AML-193 (cell line): ENCODE results near the gene CFAP20.

Experiments used
- DNase-seq, 2 experiments: peaks; one replicate each; lab custom pipeline; 2025; lab: John Stamatoyannopoulos, UW

Gene CFAP20

GRCh38 chr16:58124601-58124915 is 4.6 kb downstream of the CFAP20 start:
- no peak for DNase-seq

- peak in 1 of 2 experiments; percentile 8 for DNase-seq
These were observed 5.1 kb downstream of the CFAP20 start for GRCh38 chr16:58123896-58124600.

- no peak for DNase-seq
These were observed 8.0 kb downstream of the CFAP20 start for GRCh38 chr16:58121132-58121531.

DNA sequence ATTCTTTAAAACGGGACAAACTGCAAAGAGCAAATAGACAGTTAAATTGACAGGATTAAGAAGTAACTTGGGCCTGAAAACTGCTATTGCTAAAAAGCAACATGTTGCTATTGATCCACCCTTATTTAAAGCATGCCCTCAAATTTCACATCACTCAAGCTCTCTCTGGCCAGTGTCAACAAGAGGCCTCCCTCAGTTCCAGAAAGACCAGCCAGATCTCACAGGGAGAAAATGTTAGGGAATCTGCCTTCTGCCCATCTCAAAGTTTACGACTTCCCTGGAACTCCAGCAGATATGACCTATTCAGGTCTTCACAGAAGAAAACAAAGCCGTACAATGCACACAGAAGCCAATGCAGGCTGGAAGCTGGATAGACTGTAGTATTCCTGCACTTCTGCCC is 8.9 kb downstream of the CFAP20 start:
- no peak for DNase-seq

- DNase-seq = no peak
These were observed 9.7 kb downstream of the CFAP20 start for GRCh38 chr16:58119509-58119845.

GRCh38 chr16:58118801-58119508 is 10.2 kb downstream of the CFAP20 start:
- DNase-seq = no peak

GRCh38 chr16:58116529-58116928 is 12.7 kb downstream of the CFAP20 start:
- DNase-seq = no peak

DNA sequence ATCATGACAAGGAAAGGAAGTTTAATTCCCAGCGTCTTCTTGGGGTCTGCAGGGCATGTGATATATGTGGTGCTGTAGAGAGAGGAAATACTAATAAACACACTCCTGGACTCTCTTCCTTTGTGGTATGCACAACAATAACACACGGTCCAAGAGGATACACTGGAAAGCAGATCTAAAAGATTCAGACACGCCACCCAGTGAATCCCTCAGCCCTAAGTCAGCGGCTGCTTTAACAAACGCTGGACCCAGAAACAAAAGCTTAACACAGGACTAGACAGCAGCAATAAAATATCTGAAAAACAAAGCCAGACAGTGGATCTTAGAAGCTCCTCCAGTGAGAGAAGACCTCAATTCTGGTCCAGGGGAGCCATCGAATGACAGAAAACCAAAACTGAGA is 13.1 kb downstream of the CFAP20 start:
- no peak for DNase-seq

DNA sequence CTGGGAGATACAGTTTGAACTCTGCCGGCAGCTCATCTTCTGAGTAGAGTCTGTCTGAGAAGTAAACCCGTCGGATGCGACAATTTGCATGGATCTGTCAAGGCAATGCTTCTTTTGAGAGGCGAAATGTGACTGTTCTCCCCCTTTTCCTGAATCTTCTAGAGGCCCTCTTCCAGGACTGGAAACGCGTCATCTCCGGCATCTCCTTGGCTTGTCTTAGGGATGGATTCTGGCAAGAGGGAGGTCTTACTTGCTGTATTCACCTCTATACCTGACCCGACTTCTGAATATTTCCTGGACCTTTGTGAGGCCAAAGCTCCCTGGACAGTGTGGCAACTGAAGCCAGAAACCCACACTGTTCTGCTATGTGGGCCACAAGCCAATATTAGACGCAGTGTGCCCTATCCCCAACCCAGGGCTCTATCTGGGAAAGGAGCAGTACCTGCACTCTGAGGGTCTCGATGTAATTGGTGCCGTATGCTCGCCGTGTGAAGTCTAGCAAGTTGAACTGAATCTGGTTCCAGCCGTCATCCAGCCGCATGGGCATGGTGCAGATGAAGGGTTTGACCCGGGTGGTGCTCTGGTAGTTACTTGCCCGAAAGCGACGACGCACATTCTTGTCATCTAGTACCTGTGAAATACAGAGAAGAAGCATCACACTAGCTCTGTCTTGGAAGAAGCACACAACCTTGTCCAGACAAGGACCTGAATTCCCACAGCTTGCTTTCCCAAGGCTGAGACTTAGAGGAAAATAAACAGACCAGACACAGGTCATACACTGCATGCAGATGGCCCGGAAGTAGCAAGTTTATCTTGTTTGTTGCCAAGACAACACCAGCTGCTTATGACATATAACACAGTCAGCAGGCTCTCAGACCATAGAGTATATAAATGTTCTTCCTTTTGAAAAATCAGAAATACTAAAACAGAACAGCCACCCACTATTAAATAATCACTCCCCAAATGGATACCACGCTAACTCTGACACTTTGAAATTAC is 14.1 kb downstream of the CFAP20 start:
- no peak for DNase-seq

DNA sequence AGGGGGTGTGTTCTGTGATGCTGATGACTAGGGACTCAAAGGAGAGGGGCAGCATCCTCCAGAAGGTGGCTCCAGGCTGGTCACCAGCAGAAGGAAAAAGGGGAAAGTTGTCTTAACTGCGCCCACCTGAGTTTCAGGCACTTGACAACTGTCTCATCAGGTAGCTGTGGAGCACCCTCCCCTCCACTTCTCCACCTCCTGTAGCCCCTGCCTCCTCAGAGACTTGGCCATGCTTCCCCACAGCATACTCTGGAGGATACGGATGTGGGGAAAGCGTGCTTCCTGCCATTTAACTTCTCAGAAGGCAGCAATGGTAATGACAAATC is 17.9 kb downstream of the CFAP20 start:
- no peak for DNase-seq

DNA sequence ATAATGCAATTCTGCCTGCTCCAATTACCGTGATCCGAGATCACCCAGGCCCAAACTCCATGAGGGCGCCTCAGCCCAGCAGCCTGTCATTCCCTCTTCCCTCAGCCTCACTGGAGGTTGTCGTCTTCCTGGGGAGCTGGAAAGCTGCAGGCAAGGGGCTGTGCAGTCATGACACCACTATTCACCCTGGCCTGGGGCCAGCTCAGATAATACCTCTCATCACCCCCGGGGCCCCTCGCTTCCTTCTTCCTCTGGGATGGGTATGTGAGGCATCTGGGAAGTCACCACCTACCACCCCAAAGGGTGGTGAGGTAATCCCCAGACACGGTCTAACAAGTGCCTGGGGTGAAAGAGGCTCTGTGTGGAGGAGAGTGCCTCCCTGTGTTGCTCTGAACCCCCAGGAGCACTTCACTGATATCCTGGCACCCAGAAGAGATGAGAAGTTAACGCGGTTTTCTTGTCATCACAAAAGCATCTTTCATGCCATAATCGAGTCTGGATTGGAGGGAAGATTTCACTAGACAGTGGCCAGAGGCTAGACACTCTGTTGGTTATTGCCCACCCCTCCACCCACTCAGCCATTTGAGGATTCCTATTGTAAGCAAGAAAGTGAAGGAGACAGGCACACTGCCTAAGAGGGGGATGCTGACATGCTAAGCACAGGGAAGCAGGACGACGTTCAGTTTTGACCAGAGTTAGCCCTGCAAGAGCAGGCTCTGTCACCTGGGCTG is 18.4 kb downstream of the CFAP20 start:
- no peak for DNase-seq

- DNase-seq = no peak
These were observed 19.3 kb downstream of the CFAP20 start for GRCh38 chr16:58109881-58110280.

- DNase-seq = no peak
These were observed 19.9 kb downstream of the CFAP20 start for GRCh38 chr16:58109330-58109729.

GRCh38 chr16:58107709-58108108 is 21.5 kb downstream of the CFAP20 start:
- DNase-seq = no peak

GRCh38 chr16:58107228-58107627 is 22.0 kb downstream of the CFAP20 start:
- no peak for DNase-seq

- DNase-seq = peak in 1 of 2 experiments; percentile 16
These were observed 23.6 kb downstream of the CFAP20 start for GRCh38 chr16:58105631-58106030.

DNA sequence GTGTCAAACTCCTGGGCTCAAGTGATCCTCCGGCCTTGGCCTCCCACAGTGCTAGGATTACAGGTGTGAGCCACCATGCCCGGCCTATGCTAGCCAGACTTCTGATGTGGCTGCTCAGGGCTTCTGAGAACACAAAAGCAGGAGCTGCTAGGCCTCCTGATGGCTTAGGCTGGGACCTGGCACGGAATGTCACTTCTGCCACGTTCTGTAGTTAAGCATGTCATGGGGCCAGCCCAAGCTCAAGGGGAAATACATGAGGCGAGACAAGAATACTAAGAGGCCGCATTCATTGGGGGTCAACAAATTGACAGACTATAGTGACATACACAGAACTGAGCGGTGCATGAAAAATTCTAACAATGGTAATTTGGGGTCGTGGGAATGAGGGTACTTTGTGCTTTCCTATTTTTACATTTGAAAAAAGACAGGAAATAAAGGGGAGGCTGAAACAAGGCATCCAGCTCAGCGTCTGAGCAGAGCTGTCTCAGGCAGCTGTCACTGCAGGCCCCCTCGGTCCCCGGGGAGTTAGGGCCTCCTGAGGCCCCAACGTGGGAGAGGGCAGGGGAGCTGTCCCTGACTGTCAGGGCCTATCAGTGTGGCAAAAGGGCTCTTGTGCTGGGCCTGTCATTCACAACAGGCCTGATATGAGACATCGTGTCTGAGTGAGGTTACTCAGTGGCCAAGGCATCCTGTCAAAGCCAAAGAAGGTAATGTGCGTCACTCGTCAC is 26.4 kb downstream of the CFAP20 start:
- DNase-seq = no peak

- DNase-seq = no peak
These were observed 29.3 kb downstream of the CFAP20 start for GRCh38 chr16:58099956-58100300.

DNA sequence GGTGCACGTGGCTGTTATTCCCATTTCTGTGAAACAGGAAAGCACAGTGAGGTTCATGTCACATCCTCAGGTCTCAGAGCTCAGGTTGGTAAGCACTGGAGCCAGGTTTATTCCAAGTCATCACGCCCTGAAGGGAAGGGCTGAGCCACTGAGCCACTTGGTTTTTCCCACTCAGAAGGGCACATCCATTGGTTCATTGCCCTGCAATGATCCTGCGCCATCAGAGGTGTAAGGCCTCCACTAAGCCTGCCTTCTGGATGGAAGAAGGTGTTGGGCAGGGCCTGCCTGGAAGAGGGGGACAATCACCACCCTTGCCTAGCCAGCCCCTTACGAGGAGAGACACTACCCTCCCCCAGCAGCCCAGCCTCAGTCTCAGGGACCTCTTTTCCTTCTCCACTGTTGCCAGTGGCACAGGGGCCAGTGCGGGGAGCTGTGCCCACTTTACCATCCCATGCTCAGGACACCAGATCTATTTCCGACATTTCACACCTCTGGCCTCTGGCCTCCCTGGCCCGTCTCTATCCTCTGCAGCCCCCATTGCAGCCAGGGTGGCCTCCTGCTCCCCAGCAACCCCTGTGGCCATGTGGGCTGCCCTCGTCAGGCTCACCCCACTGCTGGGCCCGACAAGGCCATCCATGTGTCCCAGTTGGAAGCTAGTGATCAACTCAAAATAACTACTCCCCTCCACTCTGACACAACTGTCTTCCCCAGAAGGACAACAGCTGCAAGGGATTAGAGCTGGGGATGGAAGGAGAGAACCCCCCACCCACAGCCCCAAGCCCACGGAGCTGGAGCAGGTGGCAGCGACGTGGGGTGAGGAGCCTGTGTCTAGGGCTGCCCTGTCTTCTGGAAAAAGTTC is 29.9 kb downstream of the CFAP20 start:
- DNase-seq = no peak

GRCh38 chr16:58098207-58099096 is 30.7 kb downstream of the CFAP20 start:
- DNase-seq = no peak
